Measurements from ENCODE around the gene DGKG.

Gene DGKG

DNA sequence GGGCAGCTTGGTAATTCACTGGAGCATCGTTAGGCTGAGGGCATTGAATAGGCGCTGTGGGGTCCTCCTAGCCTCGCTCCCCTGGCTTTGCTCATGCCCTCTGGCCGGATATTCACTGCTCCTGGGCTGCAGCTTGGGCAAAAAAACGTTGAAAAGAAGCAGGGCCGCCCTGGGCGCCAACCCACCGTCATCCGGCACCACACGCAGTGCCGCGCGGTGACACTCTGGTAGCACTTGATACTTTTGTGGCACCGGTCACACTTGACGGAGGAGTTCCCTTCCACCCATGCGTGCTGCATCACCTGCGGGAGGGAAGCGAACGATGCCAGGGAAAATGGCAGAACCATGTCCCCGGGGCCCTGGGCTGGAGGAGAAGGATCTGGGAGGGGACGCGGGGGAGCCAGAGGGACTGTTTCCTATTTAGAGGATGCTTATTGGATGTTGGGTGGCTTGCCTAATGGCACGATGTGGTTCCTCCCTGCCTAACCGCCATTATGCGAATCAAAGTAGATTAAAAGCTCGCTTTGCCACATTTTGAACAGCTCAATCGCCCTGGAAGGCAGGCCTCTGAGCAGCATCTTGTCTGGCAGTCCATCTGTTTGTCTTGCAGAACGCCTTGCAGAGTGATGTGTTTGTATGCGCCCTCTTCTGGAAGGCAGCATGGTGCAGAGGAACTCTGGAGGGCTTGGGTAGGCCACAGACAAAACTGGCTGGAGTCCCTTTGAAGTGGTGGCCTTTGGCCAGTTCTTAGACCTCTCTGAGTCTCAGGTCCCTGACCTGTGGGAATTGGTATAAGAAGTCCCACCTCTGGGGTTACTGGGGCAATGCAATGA is 93.2 kb downstream of the DGKG start:
- no peak for DNase-seq

DNA sequence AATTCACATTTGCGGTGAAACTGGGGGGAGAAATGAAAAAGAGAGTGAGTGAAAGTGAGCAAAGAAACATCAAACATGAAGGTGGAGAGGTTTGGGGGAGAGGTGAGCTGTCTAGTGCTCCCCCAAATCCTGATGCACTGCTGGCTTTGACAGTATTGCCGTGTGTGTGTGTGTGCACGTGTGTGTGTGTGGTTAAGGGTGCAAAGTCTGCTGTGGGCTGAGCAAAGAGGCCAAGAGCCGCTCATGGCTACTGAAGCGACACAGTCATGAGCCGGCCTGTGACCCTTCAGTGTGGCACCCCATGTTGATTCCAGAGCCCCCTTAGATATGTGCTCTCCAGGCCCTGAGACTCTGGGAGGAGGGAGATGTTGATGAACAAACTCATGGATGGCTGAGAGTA is 94.3 kb downstream of the DGKG start:
- no peak for DNase-seq

DNA sequence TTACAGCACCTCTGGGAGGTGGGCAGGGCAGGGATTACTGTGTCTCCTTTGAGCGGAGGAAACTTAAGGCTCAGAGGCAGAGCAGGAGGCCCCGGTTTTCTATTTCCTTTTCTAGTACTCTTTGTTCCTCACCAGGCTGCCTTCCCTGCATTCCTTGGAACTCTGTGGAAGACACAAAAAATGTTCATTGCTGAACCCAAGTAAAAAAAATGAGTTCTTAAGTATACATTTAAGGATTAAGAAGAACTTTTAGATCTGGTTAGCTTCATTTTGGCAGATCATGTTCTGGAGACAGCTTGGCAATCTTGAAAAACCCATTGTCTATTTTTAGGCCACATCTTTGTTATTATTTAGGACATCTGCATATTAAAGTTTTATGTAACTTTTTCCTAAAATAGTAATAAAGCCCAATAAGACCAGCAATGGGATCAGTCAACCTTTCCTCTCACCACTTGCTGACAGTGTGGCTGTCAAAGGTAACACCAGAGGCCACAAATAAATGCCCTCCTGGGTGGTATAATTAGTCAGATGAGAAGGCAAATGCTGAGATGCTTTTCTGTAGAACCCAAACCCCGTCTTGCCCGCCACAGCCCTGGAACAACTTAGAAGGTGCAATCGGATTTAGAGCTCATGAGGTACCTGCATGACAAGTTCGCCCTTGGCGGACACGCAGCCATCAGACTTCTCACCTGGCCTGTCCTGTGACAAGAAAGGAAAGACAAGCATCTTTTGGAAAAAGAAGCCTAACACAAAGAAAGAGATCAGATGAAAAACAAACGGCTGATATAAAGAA is 97.2 kb downstream of the DGKG start:
- DNase-seq: no peak

DNA sequence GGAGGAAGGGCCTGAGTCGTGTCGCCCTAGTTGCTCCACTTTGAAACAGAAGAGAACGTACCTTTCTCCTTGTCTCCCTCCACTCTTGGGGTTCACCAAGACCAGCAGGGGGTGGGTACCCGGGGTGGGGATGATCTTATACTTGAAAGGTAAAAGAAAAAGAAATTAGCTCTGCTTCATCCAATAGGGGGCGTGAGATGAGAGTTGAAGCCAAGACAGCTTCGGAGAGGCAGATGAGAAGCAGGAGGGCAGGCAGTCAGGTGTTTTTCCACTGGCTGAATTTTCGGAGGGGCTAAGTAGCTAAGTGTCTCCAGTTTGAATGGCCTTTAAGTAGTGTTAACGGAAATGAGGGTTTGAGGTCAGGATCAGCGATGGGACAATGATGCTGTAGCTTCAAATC is 100.4 kb downstream of the DGKG start:
- DNase-seq: no peak

DNA sequence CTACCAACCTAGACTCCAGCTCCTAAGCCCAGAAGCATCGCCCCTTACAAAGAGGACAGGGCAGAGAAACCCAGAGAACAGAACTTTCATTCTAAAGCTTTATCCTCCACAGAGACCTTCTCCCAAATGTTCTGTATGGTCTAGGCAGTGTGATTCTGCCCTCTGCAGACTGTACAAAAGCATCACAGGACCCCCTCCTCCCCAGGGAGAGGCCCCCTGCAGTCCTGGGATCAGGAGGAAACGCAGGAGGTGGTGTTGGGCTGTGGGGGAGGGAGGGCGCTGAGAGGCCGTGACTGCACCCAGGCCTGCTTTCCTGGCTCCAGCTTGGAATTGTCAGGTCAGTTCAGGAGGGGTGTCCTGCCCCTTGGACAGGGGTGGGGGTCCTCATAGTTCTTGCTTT is 101.3 kb downstream of the DGKG start:
- no peak for DNase-seq

DNA sequence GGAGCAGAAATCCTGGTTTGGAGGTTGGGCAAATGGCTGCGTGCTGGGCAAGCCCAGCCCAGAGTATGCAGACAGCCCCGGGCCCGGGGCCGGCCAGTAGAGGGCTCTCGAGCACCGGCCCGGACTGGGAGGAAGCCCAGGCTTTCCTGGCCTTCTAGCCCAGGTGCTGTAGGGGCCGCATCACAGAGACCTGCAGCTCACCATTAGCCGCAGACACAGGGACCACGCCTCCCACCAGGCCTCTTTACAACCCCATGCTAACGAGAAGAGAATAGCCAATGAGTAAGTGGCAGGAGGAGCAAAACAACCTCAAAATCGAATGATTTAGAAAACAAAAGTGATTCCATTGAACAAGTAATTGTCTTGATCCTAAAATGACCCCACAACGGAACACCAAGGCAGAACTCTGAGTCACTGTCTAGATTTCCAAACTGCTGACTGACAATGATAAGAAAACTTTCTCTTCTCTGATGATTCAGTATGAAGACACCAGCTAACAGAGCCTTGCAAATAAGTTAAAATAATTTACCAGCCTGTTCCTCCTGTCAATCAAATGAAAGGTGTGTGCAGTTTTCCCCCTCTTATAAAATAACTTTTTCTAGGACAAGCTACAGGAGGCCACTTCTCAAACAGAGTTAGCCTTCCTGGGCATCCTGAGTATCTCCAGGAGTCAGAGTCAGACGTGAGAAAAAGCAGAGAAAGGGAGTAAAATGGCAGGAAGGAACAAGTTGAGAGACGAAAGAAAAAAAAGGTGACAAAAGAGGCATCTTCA is 102.2 kb downstream of the DGKG start:
- DNase-seq: peak; percentile 85

DNA sequence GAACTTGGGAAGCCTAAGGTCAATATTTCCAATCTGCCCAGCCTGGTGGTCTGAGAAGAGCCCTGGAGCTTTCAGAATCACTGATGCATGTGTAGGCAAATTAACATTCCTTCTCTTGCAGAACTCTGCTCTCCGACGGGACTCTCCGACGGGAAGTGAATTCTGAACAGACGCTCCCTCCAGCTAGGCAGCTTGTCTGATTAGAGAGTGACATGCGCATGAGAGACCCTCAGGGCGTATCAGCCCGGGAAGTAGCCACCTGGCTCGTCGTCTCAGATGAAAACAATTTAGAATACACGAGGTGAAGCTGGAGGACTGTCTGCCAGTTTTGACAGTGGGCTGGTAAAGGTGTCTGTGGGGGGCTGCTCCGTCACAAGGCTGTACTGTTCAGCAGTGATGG is 103.1 kb downstream of the DGKG start:
- DNase-seq: no peak

DNA sequence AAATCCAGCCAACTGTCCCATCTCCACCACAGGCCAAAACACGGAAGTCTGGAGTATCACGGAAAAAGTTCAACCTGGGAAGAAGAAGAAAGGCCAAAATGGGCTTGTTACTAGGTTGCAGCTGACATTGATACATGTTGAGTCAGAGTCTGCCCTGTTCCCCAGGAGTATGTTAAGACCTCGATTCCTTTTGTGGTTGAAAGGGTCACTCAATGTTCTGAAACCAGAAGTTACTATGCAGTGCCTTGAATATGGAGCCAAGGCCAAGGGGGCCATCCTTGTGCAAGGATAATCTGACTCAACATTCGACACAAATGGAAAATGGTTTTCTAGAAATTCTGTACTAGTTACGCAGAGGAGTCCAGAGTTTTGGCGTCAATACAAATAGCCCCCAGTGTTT is 104.2 kb downstream of the DGKG start:
- DNase-seq: no peak

DNA sequence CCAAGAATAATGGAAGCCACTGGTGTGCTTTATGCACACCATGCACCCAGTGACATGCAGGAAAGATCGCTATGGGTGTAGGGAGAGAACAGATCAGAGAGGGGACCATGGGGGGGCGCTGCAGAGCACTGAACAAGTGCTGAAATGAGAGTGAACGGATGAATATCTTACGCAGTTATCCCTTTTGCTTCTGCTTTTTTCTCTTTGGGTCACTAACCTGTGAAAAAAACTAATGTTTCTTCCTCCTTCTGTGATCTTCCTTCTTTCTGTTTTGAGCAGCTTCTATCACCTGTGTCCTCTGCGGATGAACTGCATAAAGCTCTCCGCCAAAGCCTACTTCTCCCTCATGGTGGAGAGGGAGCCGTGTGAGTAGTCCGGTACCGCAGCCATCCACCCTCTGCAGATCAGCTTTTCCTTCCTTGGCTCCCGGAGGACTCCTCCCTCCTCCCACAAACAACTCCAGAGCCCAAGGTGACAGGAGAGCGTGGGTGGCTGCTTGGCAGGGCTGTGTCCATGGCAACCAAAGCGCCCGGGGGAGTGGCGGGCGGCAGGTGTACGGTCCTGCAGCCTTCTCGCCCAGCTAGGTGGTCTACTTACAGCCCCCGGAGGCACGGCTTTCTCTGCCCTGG is 106.2 kb downstream of the DGKG start:
- DNase-seq: no peak

DNA sequence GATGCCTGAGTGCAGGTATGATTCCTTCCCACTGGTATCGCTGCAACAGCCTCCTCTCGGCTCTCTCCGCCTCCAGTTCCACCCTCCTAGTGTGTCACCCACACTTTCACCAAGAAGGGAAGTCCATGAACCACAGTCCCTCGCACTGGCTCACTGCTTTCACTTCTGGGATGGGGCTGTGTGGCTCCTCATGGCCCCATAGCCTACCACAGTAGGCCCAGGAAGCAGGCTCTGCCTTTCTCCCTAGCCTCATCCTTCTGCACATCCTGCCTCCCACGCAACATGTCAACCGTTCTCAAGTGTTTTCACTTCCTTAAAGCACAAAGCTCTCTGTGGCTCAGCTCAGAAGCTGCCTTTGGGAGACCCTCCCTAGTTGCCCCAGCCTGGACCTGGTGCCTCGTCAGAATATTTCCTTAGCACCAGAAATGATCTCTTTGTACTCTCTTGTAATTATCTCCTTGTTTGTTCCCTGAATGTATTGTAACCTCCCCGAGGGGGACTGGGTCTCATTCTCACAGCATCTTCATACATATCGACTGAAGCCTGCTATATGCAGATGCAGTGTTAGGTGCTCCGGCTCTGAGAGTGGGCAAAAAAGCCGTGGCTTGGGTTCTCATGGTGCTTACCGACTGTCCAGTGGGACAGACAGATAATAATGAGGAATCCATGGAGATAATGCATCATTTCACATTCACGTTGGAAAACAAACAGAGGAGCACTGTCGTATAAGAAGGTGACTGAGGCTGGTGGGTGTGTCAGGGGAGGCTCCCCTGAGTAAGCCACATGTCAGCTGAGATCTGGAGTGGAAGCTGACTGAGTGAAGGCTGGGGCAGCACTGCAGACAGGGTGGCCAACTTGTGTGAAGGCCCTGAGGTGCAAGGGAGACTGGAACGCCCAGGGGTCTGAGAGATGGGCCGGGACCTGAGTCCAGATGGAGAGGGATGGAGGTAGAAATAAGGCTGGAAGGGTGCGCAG is 107.1 kb downstream of the DGKG start:
- no peak for DNase-seq

DNA sequence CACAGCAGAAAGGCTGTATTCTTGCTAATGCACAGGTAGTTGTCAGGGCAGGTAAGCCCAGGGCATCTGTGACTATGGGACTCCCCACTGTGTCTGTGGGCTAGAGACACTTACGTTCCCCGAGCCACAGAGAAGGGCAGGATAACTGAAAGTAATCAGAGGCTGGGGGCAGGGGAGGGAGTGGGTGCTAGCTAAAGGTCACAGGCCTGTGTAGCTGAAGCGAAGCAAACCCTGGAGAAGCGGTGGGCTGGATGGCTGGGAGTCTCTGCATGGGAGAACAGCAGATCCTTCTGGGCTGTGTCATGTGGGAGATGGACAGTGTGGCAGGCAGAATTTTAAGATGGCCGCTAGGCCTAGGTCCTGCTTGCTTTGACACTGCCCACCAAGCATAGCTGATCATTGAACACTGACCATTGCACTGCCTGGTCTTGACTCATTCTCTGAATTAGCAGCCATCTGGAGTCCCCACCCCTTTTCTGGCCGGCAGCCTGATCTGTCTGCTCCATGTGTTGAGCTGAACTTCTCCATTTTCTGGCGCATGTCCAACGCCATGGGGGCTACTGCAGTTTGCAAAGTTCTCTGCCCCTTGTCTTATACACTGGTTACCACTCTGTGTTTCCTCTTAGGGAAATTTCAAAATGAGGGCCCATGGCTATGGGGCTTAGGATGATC is 110.0 kb downstream of the DGKG start:
- DNase-seq: no peak

DNA sequence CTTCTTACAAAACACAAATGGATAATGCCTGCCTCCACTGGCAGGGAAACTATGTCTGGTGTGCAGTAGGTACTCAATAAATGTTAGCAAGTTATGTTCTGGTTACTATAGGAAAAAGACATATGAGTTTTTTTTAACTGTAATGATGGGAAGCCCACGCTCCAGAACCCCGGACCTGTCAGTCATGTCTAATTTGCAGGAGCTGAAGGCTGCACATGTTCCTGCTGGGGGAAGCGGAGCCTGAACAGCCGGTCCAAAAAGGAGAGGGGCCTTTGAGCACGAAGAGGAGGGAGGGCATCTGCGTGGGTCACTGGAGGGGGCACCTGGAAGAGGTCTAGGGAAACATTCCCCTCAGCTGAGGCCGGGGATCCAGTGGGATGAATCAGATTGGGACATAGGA is 113.2 kb downstream of the DGKG start:
- no peak for DNase-seq

DNA sequence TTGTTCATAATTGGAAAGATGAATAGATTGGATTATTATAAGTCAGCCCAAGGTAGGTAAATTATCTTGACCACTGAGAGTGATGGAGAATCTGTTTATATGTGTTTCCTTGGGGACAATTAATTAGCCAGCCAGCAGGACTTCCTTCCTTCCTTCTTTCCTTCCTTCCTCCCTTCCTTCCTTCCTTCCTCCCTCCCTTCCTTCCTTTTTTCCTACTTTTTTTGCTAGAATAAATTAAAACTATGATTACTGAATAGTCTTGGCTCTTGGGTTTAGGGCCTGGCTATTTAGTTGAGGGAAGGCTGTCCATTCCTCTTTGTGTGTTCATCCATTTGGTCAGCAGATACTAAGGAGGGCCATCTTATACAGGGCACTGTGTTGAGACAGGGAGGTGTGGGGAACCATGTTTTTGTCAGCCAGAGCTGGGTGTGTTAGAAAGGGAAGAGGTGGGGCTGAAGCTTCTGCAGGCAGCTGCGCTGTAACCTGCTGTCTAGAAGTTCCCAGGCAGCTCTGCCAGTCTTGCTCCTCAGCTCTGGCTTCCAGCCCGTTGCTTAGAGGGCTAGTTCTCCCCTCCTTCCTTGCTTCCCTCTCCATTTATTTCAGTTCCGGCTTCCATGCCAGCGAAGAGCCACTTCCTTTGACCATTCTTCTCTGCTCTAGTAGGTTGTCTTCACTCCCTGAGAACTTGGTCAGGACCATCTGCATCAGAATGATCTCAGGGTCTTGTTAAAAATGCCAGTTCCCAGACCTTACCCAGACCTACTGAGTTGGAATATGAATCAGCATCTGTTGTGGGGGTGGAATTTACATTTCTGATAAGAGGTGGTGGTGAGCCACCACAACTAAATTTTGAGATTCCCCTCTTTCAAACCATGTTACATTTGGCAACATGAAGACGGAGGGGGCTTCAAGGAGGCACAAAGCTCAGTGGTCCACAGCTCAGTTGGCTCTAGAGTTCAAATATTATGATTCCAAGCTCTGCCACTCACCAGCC is 113.9 kb downstream of the DGKG start:
- no peak for DNase-seq

DNA sequence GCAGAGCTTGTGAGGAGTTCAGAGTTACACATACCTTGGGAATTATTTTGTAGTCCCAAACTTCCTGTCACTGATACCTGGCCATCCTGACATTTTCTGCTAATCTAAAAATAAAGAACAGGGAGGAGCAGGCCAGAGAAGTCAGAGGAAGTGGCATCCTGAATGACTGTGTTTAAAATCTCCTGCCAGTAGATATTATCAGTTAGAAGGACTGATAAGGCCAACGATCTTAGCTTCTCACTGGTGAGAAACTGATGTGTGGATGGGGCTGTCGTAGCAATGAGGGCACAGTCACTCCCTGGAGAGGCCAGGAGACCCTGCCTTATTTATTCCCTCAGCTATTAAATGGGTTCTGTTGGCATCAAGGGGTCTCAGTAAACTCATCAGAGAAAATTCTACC is 115.1 kb downstream of the DGKG start:
- DNase-seq: no peak

DNA sequence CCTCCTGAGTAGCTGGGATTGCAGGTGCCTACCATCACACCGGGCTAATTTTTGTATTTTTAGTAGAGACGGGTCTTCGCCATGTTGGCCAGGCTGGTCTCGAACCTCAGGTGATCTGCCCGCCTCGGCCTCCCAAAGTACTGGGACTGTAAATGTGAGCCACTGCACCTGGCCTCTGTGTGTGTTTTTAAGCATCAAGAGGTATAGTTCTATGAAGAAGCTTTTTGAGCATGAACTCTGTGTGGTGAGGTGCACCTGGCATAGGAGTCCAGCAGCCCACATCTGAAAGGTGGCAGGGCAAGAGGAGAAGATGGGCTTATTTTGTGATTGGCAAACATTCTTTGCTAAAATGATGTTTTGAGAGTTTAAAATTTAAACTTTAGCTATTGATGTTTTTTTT is 118.0 kb downstream of the DGKG start:
- DNase-seq: no peak

DNA sequence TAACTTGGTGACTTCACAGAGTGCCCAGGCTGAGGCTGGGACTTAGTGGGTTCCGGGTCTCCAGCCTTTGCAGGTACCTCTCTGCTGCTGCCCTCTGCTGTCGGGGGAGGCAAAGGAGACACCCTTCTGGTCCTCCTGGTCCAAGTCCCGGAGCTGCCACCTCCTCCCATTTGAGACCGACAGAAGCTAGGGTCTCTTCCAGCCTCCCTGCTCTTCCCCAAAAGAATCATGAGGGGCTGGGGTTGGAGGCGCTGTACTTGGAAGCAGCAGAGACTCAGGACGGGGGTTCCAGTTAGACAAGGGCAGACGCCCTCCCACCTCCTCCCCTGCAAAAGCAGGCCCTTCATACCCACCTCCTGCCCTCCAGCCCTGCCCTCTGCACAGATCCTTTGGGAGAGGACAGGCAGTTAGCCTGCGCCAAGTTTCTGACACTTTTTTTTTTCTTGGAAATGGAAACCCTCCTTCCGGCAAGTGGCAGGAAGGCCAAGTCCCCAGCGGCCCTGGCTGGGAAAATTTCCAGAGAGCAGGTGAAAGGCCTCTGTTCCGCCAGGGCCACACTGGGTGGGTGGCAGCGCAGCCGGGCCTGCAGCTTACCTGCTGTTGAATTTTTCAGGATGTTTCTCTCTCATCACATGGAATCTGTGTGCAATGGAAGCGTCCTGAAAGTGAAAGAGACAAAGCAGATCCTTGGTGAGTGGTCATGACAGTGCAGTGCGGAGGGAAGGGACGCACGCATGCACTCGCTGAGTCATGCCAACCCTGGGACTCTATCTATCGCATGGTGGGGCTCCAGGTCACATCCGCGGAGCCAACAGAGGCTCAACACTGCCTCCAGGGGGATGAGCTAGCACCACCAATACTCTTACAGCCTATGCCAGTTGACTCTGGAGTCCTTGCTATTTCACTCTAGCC is 119.9 kb downstream of the DGKG start:
- peak; percentile 76 for DNase-seq

DNA sequence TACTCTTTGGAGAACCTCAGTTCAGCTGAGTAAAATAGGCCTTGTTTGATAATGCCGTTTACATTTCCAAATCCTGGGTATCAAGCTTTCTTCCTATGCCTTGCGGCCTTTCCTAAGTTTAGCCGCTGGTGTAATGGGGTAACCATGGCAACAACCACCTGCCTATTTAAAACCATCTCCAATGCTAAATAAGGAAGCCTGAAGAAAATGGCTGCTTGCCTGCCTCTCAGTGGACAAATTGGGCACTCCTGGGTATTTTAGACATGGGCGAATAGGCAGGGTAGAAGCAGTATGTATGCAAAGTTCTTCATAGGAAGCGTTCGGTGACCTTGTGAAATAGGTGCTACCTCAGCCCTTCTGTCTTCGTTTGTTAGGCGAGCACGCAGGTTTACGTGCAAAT is 122.7 kb downstream of the DGKG start:
- no peak for DNase-seq

DNA sequence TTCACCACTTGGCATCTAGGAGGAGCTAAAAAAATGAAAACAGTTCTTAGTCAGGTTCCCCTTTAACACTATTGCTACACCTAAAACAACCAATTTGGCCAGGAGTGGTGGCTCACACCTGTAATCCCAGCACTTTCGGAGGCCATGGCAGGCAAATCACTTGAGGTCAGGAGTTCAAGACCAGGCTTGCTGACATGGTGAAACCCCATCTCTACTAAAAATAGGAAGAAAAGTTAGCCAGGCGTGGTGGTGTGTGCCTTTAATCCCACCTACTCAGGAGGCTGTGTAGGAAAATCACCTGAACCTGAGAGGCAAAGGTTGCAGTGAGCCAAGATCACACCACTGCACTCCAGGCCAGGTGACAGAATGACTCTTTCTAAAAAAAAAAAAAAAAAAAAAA is 124.1 kb downstream of the DGKG start:
- no peak for DNase-seq

Measured in activated CD8-positive, alpha-beta memory T cell treated with anti-CD3 and anti-CD28 coated beads, Interleukin-2, amount 50 U/mL, for 48 hours (primary cell).